A549 (cell line): ENCODE data around the gene JAG2. TPM values are rescaled to one million over a fixed set of nuclear protein-coding genes. Genes with fewer than 3 reads are reported as not detected.

Experiments
- ATAC-seq, 2 experiments: fragments of 200-7000 bp in 1 of 2; fragments of >200 bp in 1 of 2; cut with Nextera tagmentation in 1 of 2; cut with Tn5 transposase in 1 of 2; 3 replicates each; pipeline versions ENCODE4 v1.8.0 to v1.9.1; 2018 to 2020; ENCODE audit warnings: mild to moderate bottlenecking in 1 of 2, moderate library complexity in 1 of 2
- CTCF ChIA-PET: fragments of 300-600 bp; sonication (Branson Sonifier 250); formaldehyde crosslinking; extraction: SDS; loops from one replicate; lab custom pipeline; 2021; ENCODE audit warnings: antibody characterized with exemption, inconsistent platforms; lab: Yijun Ruan, JAX
- POLR2A ChIA-PET: fragments of 350-600 bp; formaldehyde crosslinking; extraction: SDS; loops from one replicate; lab custom pipeline; 2021; ENCODE audit warnings: antibody characterized with exemption, inconsistent platforms; lab: Yijun Ruan, JAX
- DNase-seq, 2 experiments: peaks; one replicate each; pipeline versions ENCODE4 v3.0.0 to v3.0.0-alpha.2; 2011 to 2016; ENCODE audit warnings: low read depth in 1 of 2, low spot score in 1 of 2
- FAIRE-seq: peaks from 2 replicates; lab custom pipeline; 2011; peaks lifted over from hg19 to GRCh38; lab: Jason Lieb, UNC
- H3K27ac ChIP-seq, 2 experiments: fragments of >200 bp; sonication (Bioruptor Twin); formaldehyde crosslinking; 3 replicates each; pipeline ENCODE4 v1.5.1; 2016 to 2017
- H3K4me1 ChIP-seq: fragments of >200 bp; sonication (Bioruptor Twin); formaldehyde crosslinking; 3 replicates; pipeline ENCODE4 v1.6.1; 2016
- H3K4me2 ChIP-seq: fragments of >200 bp; sonication (Bioruptor Twin); formaldehyde crosslinking; 3 replicates; pipeline ENCODE4 v1.6.1; 2016
- H3K4me3 ChIP-seq: fragments of >200 bp; sonication (Bioruptor Twin); formaldehyde crosslinking; 3 replicates; pipeline ENCODE4 v1.5.1; 2016
- H3K9me3 ChIP-seq: fragments of >200 bp; sonication (Bioruptor Twin); formaldehyde crosslinking; 3 replicates; pipeline ENCODE4 v1.6.1; 2016
- CHD2 ChIP-seq: fragments of 150-350 bp; IDR thresholded peaks from 2 replicates; pipeline ENCODE4 v1.6.1; 2014; ENCODE audit warnings: low read length; ENCODE audit not compliant: partially characterized antibody
- E2F6 ChIP-seq: IDR thresholded peaks from 2 replicates; pipeline ENCODE4 v1.6.1; 2012; ENCODE audit warnings: low read depth, borderline replicate concordance
- EHMT2 ChIP-seq: fragments of 200-600 bp; sonication (generic); IDR thresholded peaks from 2 replicates; pipeline ENCODE4 v1.6.1; 2016; ENCODE audit warnings: antibody characterized with exemption, low read depth, mild to moderate bottlenecking, moderate library complexity
- FOSB ChIP-seq: fragments of 250-450 bp; sonication (Bioruptor Pico); IDR thresholded peaks from 2 replicates; pipeline ENCODE4 v1.5.0; 2020; ENCODE audit warnings: mild to moderate bottlenecking, moderate library complexity
- FOSL2 ChIP-seq, 2 experiments: fragments of 450-650 bp in 1 of 2; fragments of >200 bp in 1 of 2; sonication (Bioruptor Twin) in 1 of 2; formaldehyde crosslinking; IDR thresholded peaks; 2 replicates each; pipeline versions ENCODE4 v1.5.0 to v1.6.1; 2016 to 2020; ENCODE audit warnings: mild to moderate bottlenecking in 1 of 2, moderate library complexity in 1 of 2
- GATA3 ChIP-seq: IDR thresholded peaks from 2 replicates; pipeline ENCODE4 v1.6.1; 2012; ENCODE audit warnings: borderline replicate concordance
- HDAC2 ChIP-seq: fragments of 200-600 bp; sonication (generic); IDR thresholded peaks from 2 replicates; pipeline ENCODE4 v1.6.1; 2016
- HOXA7 ChIP-seq: fragments of 250-450 bp; sonication (Bioruptor Pico); IDR thresholded peaks from 2 replicates; pipeline ENCODE4 v1.5.0; 2020; ENCODE audit warnings: mild to moderate bottlenecking, moderate library complexity
- HOXB13 ChIP-seq: fragments of 250-450 bp; sonication (Bioruptor Pico); IDR thresholded peaks from 2 replicates; pipeline ENCODE4 v1.5.0; 2020; ENCODE audit warnings: low read depth, mild to moderate bottlenecking, moderate library complexity
- JUN ChIP-seq, 2 experiments: fragments of >200 bp; sonication (Bioruptor Twin); formaldehyde crosslinking; IDR thresholded peaks; 2 replicates in 1 of 2; 3 replicates in 1 of 2; pipeline ENCODE4 v1.6.1; 2016 to 2017
- JUNB ChIP-seq: fragments of >200 bp; sonication (Bioruptor Twin); formaldehyde crosslinking; IDR thresholded peaks from 2 replicates; pipeline ENCODE4 v1.6.1; 2016
- PBX3 ChIP-seq: IDR thresholded peaks from 2 replicates; pipeline ENCODE4 v1.6.1; 2012
- POLR2AphosphoS2 ChIP-seq: conservative IDR thresholded peaks from 2 replicates; pipeline ENCODE4 v1.6.1; 2012; ENCODE audit warnings: low read length, improper control_type of control experiment, inconsistent platforms
- RARB ChIP-seq: fragments of 250-450 bp; sonication (Bioruptor Pico); IDR thresholded peaks from 2 replicates; pipeline ENCODE4 v1.8.0; 2021; ENCODE audit warnings: mild to moderate bottlenecking, moderate library complexity
- REST ChIP-seq: fragments of 200-600 bp; sonication (generic); IDR thresholded peaks from 2 replicates; pipeline ENCODE4 v1.6.1; 2016; ENCODE audit warnings: antibody characterized with exemption, mild to moderate bottlenecking, moderate library complexity
- SREBF2 ChIP-seq: fragments of 450-650 bp; IDR thresholded peaks from 2 replicates; pipeline ENCODE4 v1.6.1; 2014; ENCODE audit warnings: mild to moderate bottlenecking, moderate library complexity
- ZSCAN20 ChIP-seq: fragments of 250-450 bp; sonication (Bioruptor Pico); IDR thresholded peaks from 2 replicates; pipeline ENCODE4 v1.8.0; 2022; ENCODE audit warnings: mild to moderate bottlenecking, moderate library complexity
- WGBS: methylation state at CpG from one replicate; pipeline ENCODE4 v1.1.6; 2017; ENCODE audit errors: missing lambda C conversion rate; 5-methylcytosine and 5-hydroxymethylcytosine counted together
- polyA plus RNA-seq, 4 experiments: library from polyadenylated mRNA; depleted of rRNA in 3 of 4; stranded (reverse); fragments of >200 nt; fragmentation: RNase III in 1 of 4; extraction: RNeasy Plus Mini Kit Qiagen cat#74134 plus additional on column Dnase treatment in 1 of 4; gene quantifications; 2 replicates in 3 of 4; 3 replicates in 1 of 4; pipeline ENCODE4 v1.2.3, GENCODE V29; 2011 to 2017

Gene JAG2
- polyA plus RNA-seq, 2 of the 4 experiments (the other 2 are of a cell fraction): 5.9 to 20.4 TPM

- H3K9me3 ChIP-seq: no peaks in the 10 kb centered on the region
- DNase-seq (no peak), FAIRE-seq (no peak), ATAC-seq (no peak)
- TF ChIP-seq EHMT2 (no peak), FOSL2 (IDR thresholded peaks at IDR 0.05) (no peak), FOSL2 (CRISPR knock-in tag; IDR thresholded peaks at IDR 0.05) (no peak), JUNB (no peak), FOSB (CRISPR knock-in tag) (no peak), REST (no peak), CHD2 (no peak), PBX3 (no peak)
- ChIA-PET CTCF (interaction anchor here (1.0 to 1.5 kb wide), 2 partner anchors 8 to 13 kb away, joined by 3 read pairs; no protein-coding TSS in a partner anchor), POLR2A (no interaction called here)
- H3K4me1 ChIP-seq: peaks cover 8% of the 10 kb centered on the region
- H3K27ac ChIP-seq: no peak overlapping the region
- WGBS: 98% methylated on average over 9 of the region's 9 CpGs
- H3K4me2 ChIP-seq: no peak overlapping the region
- H3K4me3 ChIP-seq: no peak overlapping the region
Observed at GRCh38 chr14:105211758-105212089, 43.1 kb upstream of the JAG2 start.

GRCh38 chr14:105211086-105211757 is 42.6 kb upstream of the JAG2 start:
- Histone ChIP-seq H3K4me2 (no peak overlapping the region), H3K9me3 (no peaks in the 10 kb centered on the region), H3K4me1 (peaks cover 10% of the 10 kb centered on the region)
- WGBS: 91% methylated on average over 18 of the region's 23 CpGs
- no peak for DNase-seq
- no peak for TF ChIP-seq ZSCAN20
- TF ChIP-seq, all 56 proteins: peak for 0
- no peak for FAIRE-seq
- POLR2A ChIA-PET: no interaction called here
- H3K27ac ChIP-seq: no peak overlapping the region
- H3K4me3 ChIP-seq: no peak overlapping the region
- no peak for ATAC-seq
- CTCF ChIA-PET: interaction anchor here (1.5 kb wide), 1 partner anchor 14 kb away, joined by 3 read pairs; no protein-coding TSS in a partner anchor

GRCh38 chr14:105210266-105211025 is 41.9 kb upstream of the JAG2 start:
- 93% methylated on average over 21 of the region's 30 CpGs for WGBS
- TF ChIP-seq HOXA7 (CRISPR knock-in tag): no peak
- no peak for TF ChIP-seq E2F6
- no peak for TF ChIP-seq GATA3
- no peak for TF ChIP-seq RARB (CRISPR knock-in tag)
- no peak for TF ChIP-seq FOSB (CRISPR knock-in tag)
- TF ChIP-seq POLR2AphosphoS2: no peak
- TF ChIP-seq JUNB: no peak
- no peak for TF ChIP-seq HOXB13 (CRISPR knock-in tag)
- TF ChIP-seq SREBF2: no peak
- no peak for TF ChIP-seq JUN (IDR thresholded peaks at IDR 0.05)
- TF ChIP-seq HDAC2: no peak
- TF ChIP-seq PBX3: no peak
- H3K4me2 ChIP-seq: no peak overlapping the region
- no peaks in the 10 kb centered on the region for H3K9me3 ChIP-seq
- H3K4me3 ChIP-seq: no peak overlapping the region
- H3K4me1 ChIP-seq: peaks cover 18% of the 10 kb centered on the region
- no peak overlapping the region for H3K27ac ChIP-seq
- FAIRE-seq: no peak
- CTCF ChIA-PET: interaction anchor here (1.4 to 1.9 kb wide), 2 partner anchors 120 to 141 kb away, joined by 4 to 6 read pairs; no protein-coding TSS in a partner anchor
- no peak for DNase-seq
- POLR2A ChIA-PET: no interaction called here
- no peak for ATAC-seq
